HEK293 (cell line): ENCODE data around the gene TMEM203.

Experiments
- EGR2 ChIP-seq: fragments of 450-650 bp; formaldehyde crosslinking; IDR thresholded peaks from 2 replicates; pipeline ENCODE4 v1.5.1; 2016; ENCODE audit warnings: low read depth, missing biosample characterization, missing genetic modification characterization
- KLF16 ChIP-seq: fragments of 450-650 bp; formaldehyde crosslinking; IDR thresholded peaks from 2 replicates; pipeline ENCODE4 v1.5.1; 2017; ENCODE audit warnings: missing biosample characterization, missing genetic modification characterization
- MZF1 ChIP-seq: fragments of 450-650 bp; formaldehyde crosslinking; IDR thresholded peaks from 2 replicates; pipeline ENCODE4 v1.5.1; 2017; ENCODE audit warnings: missing biosample characterization, missing genetic modification characterization, borderline replicate concordance
- OVOL3 ChIP-seq: fragments of 450-650 bp; formaldehyde crosslinking; IDR thresholded peaks from 2 replicates; pipeline ENCODE4 v1.5.1; 2016; ENCODE audit warnings: missing biosample characterization, missing genetic modification characterization
- PBX3 ChIP-seq: sonication (generic); formaldehyde crosslinking; IDR thresholded peaks from 2 replicates; pipeline ENCODE4 v1.8.1; 2022; ENCODE audit warnings: mild to moderate bottlenecking, moderate library complexity, missing genetic modification reagents
- SCRT2 ChIP-seq: fragments of 450-650 bp; formaldehyde crosslinking; IDR thresholded peaks from 2 replicates; pipeline ENCODE4 v1.5.1; 2016; ENCODE audit warnings: missing biosample characterization, missing genetic modification characterization
- SETDB1 ChIP-seq: IDR thresholded peaks from one replicate; pipeline ENCODE4 v1.6.1; 2017; ENCODE audit warnings: mild to moderate bottlenecking, low read length, moderate library complexity, mixed read lengths; ENCODE audit not compliant: insufficient read length
- ZBTB11 ChIP-seq: fragments of 450-650 bp; formaldehyde crosslinking; conservative IDR thresholded peaks from 2 replicates; pipeline ENCODE4 v1.5.1; 2016; ENCODE audit warnings: low read depth, missing biosample characterization, missing genetic modification characterization
- ZBTB17 ChIP-seq: fragments of 450-650 bp; formaldehyde crosslinking; IDR thresholded peaks from 2 replicates; pipeline ENCODE4 v1.5.1; 2016; ENCODE audit warnings: missing biosample characterization, missing genetic modification characterization
- ZBTB20 ChIP-seq: fragments of 450-650 bp; formaldehyde crosslinking; IDR thresholded peaks from 2 replicates; pipeline ENCODE4 v1.5.1; 2016; ENCODE audit warnings: missing biosample characterization, missing genetic modification characterization
- ZBTB8A ChIP-seq: fragments of 450-650 bp; formaldehyde crosslinking; IDR thresholded peaks from 2 replicates; pipeline ENCODE4 v1.5.1; 2016; ENCODE audit warnings: missing biosample characterization, missing genetic modification characterization
- ZFP37 ChIP-seq: fragments of 450-650 bp; formaldehyde crosslinking; IDR thresholded peaks from 2 replicates; pipeline ENCODE4 v1.5.1; 2016; ENCODE audit warnings: missing biosample characterization, missing genetic modification characterization
- ZFP41 ChIP-seq: fragments of 450-650 bp; formaldehyde crosslinking; IDR thresholded peaks from 2 replicates; pipeline ENCODE4 v1.5.1; 2016; ENCODE audit warnings: missing biosample characterization, missing genetic modification characterization, borderline replicate concordance
- ZFP69B ChIP-seq: fragments of 450-650 bp; formaldehyde crosslinking; IDR thresholded peaks from 2 replicates; pipeline ENCODE4 v1.5.1; 2016; ENCODE audit warnings: missing biosample characterization, missing genetic modification characterization
- ZNF121 ChIP-seq: fragments of 450-650 bp; formaldehyde crosslinking; IDR thresholded peaks from 2 replicates; pipeline ENCODE4 v1.5.1; 2016; ENCODE audit warnings: missing biosample characterization, missing genetic modification characterization
- ZNF146 ChIP-seq: fragments of 450-650 bp; formaldehyde crosslinking; IDR thresholded peaks from 2 replicates; pipeline ENCODE4 v1.5.1; 2016; ENCODE audit warnings: missing biosample characterization, missing genetic modification characterization
- ZNF155 ChIP-seq: fragments of 450-650 bp; formaldehyde crosslinking; IDR thresholded peaks from 2 replicates; pipeline ENCODE4 v1.5.1; 2016; ENCODE audit warnings: missing biosample characterization, missing genetic modification characterization
- ZNF2 ChIP-seq: fragments of 450-650 bp; formaldehyde crosslinking; IDR thresholded peaks from 2 replicates; pipeline ENCODE4 v1.5.1; 2016; ENCODE audit warnings: missing biosample characterization, missing genetic modification characterization
- ZNF202 ChIP-seq: fragments of 450-650 bp; formaldehyde crosslinking; IDR thresholded peaks from 2 replicates; pipeline ENCODE4 v1.5.1; 2016; ENCODE audit warnings: missing biosample characterization, missing genetic modification characterization, borderline replicate concordance
- ZNF211 ChIP-seq: fragments of 450-650 bp; formaldehyde crosslinking; IDR thresholded peaks from 2 replicates; pipeline ENCODE4 v1.5.1; 2016; ENCODE audit warnings: low read depth, missing biosample characterization, missing genetic modification characterization
- ZNF214 ChIP-seq: fragments of 450-650 bp; formaldehyde crosslinking; IDR thresholded peaks from 2 replicates; pipeline ENCODE4 v1.5.1; 2017; ENCODE audit warnings: missing biosample characterization, mild to moderate bottlenecking, missing genetic modification characterization, borderline replicate concordance
- ZNF23 ChIP-seq: fragments of 450-650 bp; formaldehyde crosslinking; IDR thresholded peaks from 2 replicates; pipeline ENCODE4 v1.5.1; 2016; ENCODE audit warnings: missing biosample characterization, missing genetic modification characterization, borderline replicate concordance
- ZNF311 ChIP-seq: fragments of 450-650 bp; formaldehyde crosslinking; IDR thresholded peaks from 2 replicates; pipeline ENCODE4 v1.5.1; 2017; ENCODE audit warnings: missing biosample characterization, missing genetic modification characterization, borderline replicate concordance
- ZNF350 ChIP-seq: fragments of 450-650 bp; formaldehyde crosslinking; IDR thresholded peaks from 2 replicates; pipeline ENCODE4 v1.5.0; 2017; ENCODE audit warnings: missing biosample characterization, mild to moderate bottlenecking, missing genetic modification characterization
- ZNF366 ChIP-seq: fragments of 450-650 bp; formaldehyde crosslinking; conservative IDR thresholded peaks from 2 replicates; pipeline ENCODE4 v1.5.1; 2016; ENCODE audit warnings: missing biosample characterization, missing genetic modification characterization
- ZNF416 ChIP-seq: fragments of 450-650 bp; formaldehyde crosslinking; IDR thresholded peaks from 2 replicates; pipeline ENCODE4 v1.5.1; 2016; ENCODE audit warnings: missing biosample characterization, missing genetic modification characterization
- ZNF423 ChIP-seq: fragments of 450-650 bp; formaldehyde crosslinking; IDR thresholded peaks from 2 replicates; pipeline ENCODE4 v1.5.1; 2016; ENCODE audit warnings: missing biosample characterization, missing genetic modification characterization
- ZNF596 ChIP-seq: fragments of 450-650 bp; IDR thresholded peaks from 2 replicates; pipeline ENCODE4 v1.5.0; 2018; ENCODE audit warnings: missing biosample characterization, mild to moderate bottlenecking, missing genetic modification characterization, moderate library complexity
- ZNF660 ChIP-seq: fragments of 450-650 bp; IDR thresholded peaks from 2 replicates; pipeline ENCODE4 v1.5.1; 2018; ENCODE audit warnings: missing biosample characterization, mild to moderate bottlenecking, missing genetic modification characterization
- ZNF692 ChIP-seq: fragments of 450-650 bp; formaldehyde crosslinking; IDR thresholded peaks from 2 replicates; pipeline ENCODE4 v1.5.1; 2016; ENCODE audit warnings: missing biosample characterization, missing genetic modification characterization
- ZNF704 ChIP-seq: fragments of 450-650 bp; formaldehyde crosslinking; IDR thresholded peaks from 2 replicates; pipeline ENCODE4 v1.5.1; 2016; ENCODE audit warnings: missing biosample characterization, missing genetic modification characterization
- ZNF747 ChIP-seq: fragments of 450-650 bp; formaldehyde crosslinking; IDR thresholded peaks from 2 replicates; pipeline ENCODE4 v1.5.1; 2016; ENCODE audit warnings: missing biosample characterization, missing genetic modification characterization
- ZNF76 ChIP-seq: fragments of 450-650 bp; formaldehyde crosslinking; IDR thresholded peaks from 2 replicates; pipeline ENCODE4; 2016; ENCODE audit warnings: low read depth, missing biosample characterization, missing genetic modification characterization, borderline replicate concordance

Gene TMEM203

GRCh38 chr9:137236238-137236935 is 30.9 kb upstream of the TMEM203 start (continued):
- TF ChIP-seq ZNF311 (tag by site-specific recombination) (no peak), ZNF416 (no peak), ZNF747 (tag by site-specific recombination) (no peak), ZNF214 (tag by site-specific recombination) (no peak), SETDB1 (no peak), ZNF211 (tag by site-specific recombination) (no peak), ZBTB20 (tag by site-specific recombination) (peak; percentile 35; the same call in 1 of the 2 replicates), ZNF76 (peak; percentile 39), ZNF660 (tag by site-specific recombination) (peak; percentile 83), ZNF692 (tag by site-specific recombination) (peak; percentile 67; the same call in 1 of the 2 replicates), ZNF596 (no peak), ZNF423 (tag by site-specific recombination) (peak; percentile 81), ZFP41 (tag by site-specific recombination) (no peak), EGR2 (tag by site-specific recombination) (peak; percentile 79), ZFP69B (0 out of 2 replicates have a peak, but pooled peaks have one; percentile 18), ZBTB8A (tag by site-specific recombination) (peak; percentile 54), ZNF121 (tag by site-specific recombination) (no peak), ZFP37 (tag by site-specific recombination) (0 out of 2 replicates have a peak, but pooled peaks have one; percentile 44), ZNF202 (tag by site-specific recombination) (no peak), ZNF155 (tag by site-specific recombination) (no peak), KLF16 (tag by site-specific recombination) (peak; percentile 97), OVOL3 (tag by site-specific recombination) (no peak; the same call in 1 of the 2 replicates), SCRT2 (tag by site-specific recombination) (0 out of 2 replicates have a peak, but pooled peaks have one; percentile 16), MZF1 (tag by site-specific recombination) (no peak), PBX3 (no peak), ZNF146 (no peak), ZBTB11 (tag by site-specific recombination) (no peak), ZNF2 (tag by site-specific recombination) (no peak), ZNF23 (no peak), ZNF704 (tag by site-specific recombination) (no peak), ZNF366 (tag by site-specific recombination) (no peak), ZBTB17 (tag by site-specific recombination) (no peak), ZNF350 (tag by site-specific recombination) (no peak)
